Measurements from ENCODE around the gene SREBF2. TPM values are rescaled to one million over a fixed set of nuclear protein-coding genes. Genes with fewer than 3 reads are reported as not detected.

Gene SREBF2
- total RNA-seq (2014; rRNA removed; shearing (Covaris generic)): 31.1 and 37.4 TPM in 2 replicates

DNA sequence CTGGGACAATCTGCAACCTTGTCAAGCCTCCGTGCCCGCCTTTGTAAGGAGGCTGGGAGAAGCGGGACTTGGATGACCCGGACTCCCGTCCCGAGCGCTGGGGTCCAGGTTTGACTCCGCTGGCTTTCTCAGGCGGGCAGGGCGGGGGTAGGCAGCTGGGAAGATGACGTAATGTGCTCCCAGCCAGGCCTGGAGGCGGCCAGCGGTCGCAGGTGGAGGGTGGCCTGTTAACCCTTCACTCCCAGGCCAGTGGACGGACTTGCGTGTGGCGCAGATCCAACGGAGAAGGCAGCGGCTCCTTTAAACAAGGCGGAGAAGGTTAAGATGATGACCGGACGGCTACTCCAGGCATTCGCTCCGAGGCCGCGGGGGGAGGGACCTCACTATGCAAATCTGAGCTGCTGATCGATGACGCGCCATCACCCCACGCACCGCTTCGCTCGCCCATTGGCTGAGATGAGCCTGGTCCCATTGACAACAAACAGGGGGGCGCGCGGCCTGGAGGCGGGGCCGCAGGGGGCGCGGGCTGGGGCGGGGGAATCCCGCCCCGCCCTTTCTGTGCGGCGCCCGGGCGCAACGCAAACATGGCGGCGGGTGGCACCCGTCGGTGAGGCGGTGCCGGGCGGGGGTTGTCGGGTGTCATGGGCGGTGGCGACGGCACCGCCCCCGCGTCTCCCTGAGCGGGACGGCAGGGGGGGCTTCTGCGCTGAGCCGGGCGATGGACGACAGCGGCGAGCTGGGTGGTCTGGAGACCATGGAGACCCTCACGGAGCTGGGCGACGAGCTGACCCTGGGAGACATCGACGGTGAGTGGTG is at the start of gene SREBF2:
TSS of gene SREBF2 (plus strand) at position 553 of the 816 bp plus-strand sequence. CDS start at position 719, 166 bp downstream.
- DNase-seq (ENCODE audit: low spot score): peak; percentile 99
- in situ Hi-C loops (cut with HindIII; ENCODE audit: low sequenced_read_pairs): no loop called here

DNA sequence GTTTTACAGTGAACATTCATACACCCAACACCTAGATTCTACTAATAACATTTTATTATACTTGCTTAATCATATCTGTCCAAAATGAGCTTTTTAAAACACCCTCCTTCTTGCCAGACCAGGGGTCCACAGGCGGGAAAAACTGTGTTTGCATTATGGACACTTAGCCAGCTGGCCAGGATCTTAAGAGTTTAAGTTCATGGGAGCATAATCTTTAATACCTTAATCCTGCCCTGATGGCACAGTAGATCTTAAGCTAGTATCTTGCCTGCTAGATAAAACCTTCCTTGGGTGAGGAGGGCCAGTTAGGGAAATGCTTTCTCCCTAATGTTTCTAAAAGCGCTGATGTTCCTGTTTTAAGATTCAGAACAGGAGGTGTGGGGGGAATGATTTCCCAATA is 45.6 kb upstream of the SREBF2 start:
- in situ Hi-C loops (cut with HindIII; ENCODE audit: low sequenced_read_pairs): no loop called here
- no peak for DNase-seq (ENCODE audit: low spot score)

DNA sequence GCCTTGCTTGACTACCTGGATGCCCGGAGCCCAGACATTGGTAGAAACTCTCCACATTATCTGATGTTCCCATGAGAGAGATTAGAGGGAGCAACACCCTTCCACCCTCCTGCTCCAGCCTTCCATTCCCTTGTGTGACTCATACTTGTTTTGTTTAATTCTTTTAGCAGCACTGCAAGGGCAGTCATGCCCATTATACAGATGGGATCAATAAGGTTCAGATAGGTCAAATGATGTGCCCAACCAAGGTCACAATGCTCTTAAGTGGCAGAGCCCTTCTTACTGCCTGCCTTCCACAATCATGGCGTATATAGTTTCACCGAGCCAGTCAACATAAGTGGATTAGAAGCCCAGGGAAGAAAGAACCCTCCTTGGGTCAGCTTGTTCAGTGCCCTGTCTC is 39.0 kb upstream of the SREBF2 start:
- no peak for DNase-seq (ENCODE audit: low spot score)
- in situ Hi-C loops (cut with HindIII; ENCODE audit: low sequenced_read_pairs): no loop called here

- in situ Hi-C loops (cut with HindIII; ENCODE audit: low sequenced_read_pairs): no loop called here
- DNase-seq (ENCODE audit: low spot score): no peak
These were observed 34.2 kb upstream of the SREBF2 start for GRCh38 chr22:41798736-41799135.

DNA sequence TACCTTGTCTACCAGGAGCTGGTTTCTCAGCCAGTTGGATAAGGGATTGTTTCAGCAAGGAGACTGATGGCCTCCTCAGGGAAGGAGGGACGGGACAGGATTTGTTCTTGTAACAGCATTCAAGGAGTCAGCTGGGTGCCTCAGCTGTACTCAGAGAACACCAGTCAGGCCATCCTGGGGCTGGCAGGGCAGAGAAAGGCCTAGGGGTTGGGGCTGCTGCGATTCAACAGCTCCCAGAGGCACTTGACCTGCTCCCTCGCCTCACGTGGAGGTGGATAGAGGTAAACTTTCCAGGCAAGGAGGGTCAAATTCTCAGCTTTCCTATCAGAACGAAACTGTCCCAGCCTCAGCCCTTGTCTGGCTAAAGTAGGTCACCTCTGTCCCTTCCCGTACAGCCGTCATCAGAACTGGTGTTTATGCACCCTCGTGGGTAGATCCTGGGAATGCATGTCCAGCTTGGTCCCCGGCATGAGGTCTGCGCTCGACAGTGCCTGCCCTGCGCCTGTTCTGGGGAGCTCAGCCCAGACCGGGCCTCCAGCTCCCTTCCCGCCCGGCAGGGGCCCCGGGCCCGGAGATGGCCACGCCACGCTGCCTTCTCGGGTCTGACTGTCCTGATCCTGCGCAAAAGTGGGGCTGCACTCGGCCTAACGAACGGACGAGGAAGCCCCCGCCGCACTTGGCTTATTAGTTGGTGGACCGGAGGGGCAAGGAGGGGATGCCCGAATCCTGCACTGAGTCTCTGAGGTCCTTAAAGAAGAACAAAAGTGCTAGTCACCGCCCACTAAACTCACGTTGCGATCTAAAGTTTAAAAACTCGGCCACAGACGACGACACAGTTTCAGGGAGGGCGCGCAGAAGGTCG is 33.2 kb upstream of the SREBF2 start:
- DNase-seq (ENCODE audit: low spot score): peak; percentile 78
- in situ Hi-C loops (cut with HindIII; ENCODE audit: low sequenced_read_pairs): no loop called here

- in situ Hi-C loops (cut with HindIII; ENCODE audit: low sequenced_read_pairs): no loop called here
- DNase-seq (ENCODE audit: low spot score): peak; percentile 94
These were observed 32.4 kb upstream of the SREBF2 start, which contains the start of gene CCDC134 for GRCh38 chr22:41800348-41801146. Gene CCDC134, plus strand, starts transcription at chr22:41800679. Its CDS starts 8,212 bp downstream, at chr22:41808891.

DNA sequence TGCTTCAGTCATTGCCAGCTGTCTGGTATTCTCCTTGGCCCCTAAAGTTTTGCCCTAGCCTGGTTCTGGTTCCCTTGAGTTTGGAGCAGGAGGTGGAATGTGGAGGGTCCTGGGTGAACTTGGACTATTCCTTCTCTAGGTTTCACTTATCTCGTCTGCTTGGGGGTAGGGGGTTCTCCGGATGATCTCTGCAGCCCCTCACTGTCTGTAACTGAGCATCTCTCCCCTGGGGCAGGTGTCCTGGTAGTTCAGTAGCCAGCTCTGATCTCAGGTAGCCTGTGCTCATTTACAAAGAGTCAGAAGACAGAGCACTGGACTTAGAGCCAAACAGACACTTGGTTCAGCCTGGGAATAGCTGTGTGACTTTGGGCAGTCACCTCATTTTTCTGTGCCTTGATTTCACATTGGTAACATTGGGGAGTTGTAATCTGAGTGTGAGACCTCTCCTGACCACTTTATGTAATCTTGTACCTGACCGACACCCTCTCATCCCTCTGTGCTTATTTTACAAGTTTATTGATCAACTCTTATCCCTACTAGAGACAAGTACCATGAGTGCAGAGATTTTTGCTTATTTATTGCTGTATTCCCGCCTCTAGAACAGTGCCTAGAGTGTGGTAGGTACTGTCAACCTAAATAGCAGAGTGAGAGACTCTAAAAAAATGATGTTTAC is 31.6 kb upstream of the SREBF2 start:
- in situ Hi-C loops (cut with HindIII; ENCODE audit: low sequenced_read_pairs): no loop called here
- peak; percentile 47 for DNase-seq (ENCODE audit: low spot score)

- in situ Hi-C loops (cut with HindIII; ENCODE audit: low sequenced_read_pairs): no loop called here
- DNase-seq (ENCODE audit: low spot score): no peak
These were observed 31.0 kb upstream of the SREBF2 start for GRCh38 chr22:41801886-41802285.

- no peak for DNase-seq (ENCODE audit: low spot score)
- in situ Hi-C loops (cut with HindIII; ENCODE audit: low sequenced_read_pairs): no loop called here
These were observed 27.3 kb upstream of the SREBF2 start for GRCh38 chr22:41805639-41806038.

DNA sequence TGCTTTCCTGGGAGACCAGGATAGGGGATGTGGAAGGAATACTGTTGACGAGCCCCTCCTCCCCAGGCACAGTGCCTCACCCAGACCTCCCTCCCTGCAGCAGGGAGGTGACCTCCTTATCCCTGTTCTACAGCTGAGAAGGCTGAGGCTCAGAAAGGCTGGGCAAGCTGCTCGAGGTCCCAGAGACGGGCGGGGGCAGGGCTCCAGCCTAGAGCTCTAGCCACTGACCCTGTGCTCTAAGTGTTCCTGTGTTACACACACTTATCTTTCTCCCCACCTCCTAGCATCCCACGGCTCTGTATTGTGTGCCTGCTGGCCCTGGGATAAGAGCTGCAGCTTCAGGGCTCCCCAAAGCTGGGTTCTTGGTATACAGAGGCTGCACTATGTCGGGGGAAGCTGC is 24.5 kb upstream of the SREBF2 start:
- no peak for DNase-seq (ENCODE audit: low spot score)
- in situ Hi-C loops (cut with HindIII; ENCODE audit: low sequenced_read_pairs): no loop called here

DNA sequence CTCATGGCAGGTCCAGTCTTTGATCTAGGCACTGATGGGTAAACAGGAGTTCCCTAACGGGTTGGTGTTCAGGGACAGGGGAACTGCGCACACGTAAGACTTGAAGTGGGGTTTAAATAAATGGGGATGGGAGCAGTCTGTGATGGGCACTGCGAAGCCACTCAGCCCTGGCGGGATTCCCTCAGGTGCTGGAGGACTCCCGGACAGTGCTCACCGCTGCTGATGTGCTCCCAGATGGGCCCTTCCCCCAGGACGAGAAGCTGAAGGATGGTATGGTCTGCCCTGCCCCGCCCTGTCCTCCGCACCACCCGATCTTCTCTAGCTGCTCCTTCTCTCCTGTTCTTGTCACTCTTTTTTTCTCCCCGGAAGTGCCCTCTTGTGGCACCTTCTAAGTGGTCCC is 22.9 kb upstream of the SREBF2 start:
- in situ Hi-C loops (cut with HindIII; ENCODE audit: low sequenced_read_pairs): no loop called here
- DNase-seq (ENCODE audit: low spot score): no peak

- in situ Hi-C loops (cut with HindIII; ENCODE audit: low sequenced_read_pairs): no loop called here
These were observed 19.9 kb upstream of the SREBF2 start for GRCh38 chr22:41812805-41813545.

DNA sequence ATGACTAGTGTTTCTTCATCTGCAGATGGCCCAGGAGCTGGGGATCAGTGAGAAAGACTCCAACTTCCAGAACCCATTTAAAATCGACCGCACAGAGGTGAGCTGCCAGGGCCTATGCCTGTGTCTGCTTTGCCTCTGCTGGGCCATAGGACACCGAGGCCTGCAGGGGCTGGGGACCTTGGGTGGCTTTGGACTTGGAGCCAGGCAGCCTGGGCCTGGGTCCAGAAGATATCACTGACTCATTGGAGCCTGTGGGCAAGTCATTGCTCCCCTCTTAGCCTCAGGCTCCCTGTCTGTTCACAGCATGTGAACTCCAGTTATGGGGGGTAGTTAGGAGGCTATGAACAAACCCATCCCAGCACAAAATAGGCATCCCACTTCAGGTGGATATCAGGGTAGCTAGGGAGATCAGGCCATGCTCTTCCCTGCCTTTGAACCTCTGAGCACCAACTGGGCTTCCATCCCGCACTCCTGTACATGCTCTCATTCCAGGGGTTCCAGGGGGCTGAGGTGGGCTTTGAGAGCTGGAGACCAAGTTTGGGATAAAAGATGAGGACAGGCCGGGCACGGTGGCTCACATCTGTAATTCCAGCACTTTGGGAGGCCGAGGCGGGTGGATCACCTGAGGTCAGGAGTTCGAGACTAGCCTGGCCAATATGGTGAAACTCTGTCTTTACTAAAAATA is 19.0 kb upstream of the SREBF2 start:
- in situ Hi-C loops (cut with HindIII; ENCODE audit: low sequenced_read_pairs): no loop called here
- DNase-seq (ENCODE audit: low spot score): no peak

More at GRCh38 chr22:41812805-41813545, 19.9 kb upstream of the SREBF2 start:
- DNase-seq (ENCODE audit: low spot score): no peak

DNA sequence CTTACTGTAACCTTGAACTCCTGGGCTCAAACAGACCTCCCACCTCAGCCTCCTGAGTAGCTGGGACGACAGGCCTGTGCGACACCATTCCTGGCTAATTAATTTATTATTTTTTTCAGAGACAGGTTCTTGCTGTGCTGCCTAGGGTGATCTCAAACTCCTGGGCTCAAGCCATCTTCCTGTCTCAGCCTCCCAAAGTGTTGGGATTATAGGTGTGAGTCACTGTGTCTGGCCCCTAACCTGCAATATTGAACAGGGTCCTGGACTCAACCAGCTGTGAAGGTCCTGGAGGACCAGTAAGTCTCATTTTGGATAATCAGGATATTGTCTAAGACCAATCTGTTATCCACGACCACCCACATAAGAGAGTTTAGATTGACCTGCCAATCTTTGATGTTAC is 17.2 kb upstream of the SREBF2 start:
- in situ Hi-C loops (cut with HindIII; ENCODE audit: low sequenced_read_pairs): no loop called here
- no peak for DNase-seq (ENCODE audit: low spot score)

DNA sequence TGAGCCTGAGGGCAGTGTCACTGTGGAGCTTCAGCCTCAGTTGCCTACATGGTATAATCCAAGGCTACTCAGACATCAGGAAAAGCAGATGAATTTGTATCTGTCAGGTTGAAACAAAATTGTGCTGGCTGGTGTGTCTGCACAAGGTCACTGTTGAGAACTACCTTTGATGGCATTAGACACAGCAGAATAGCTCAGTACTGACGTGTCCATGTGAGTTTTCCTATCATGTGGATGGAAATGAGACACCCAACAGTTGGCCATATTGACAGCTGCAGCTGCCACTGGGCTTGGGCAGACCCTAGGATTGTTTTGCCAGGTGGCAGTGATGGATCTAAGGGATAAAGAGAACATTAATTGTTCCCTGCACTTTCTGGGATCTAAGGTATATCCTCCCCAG is 16.7 kb upstream of the SREBF2 start:
- in situ Hi-C loops (cut with HindIII; ENCODE audit: low sequenced_read_pairs): no loop called here
- DNase-seq (ENCODE audit: low spot score): no peak

GRCh38 chr22:41816871-41817270 is 16.0 kb upstream of the SREBF2 start:
- in situ Hi-C loops (cut with HindIII; ENCODE audit: low sequenced_read_pairs): no loop called here
- no peak for DNase-seq (ENCODE audit: low spot score)

DNA sequence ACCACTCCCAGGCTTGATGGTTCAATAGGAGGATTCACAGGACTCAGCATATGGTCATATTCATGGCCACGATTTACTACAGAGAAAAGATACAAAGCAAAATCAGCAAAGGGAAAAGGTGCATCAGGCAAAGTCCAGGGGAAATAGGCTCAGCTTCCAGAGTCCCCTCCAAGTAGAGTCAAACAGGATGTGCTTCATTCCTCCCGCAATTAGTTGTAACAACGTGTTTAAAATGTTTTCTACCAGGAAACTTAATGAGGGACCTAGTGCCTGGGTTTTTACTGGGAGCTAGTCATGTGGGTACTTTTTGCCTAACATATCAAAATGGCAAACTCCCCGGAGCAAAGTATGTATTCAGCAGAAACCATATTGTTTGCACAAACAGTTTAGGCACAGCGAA is 14.9 kb upstream of the SREBF2 start:
- in situ Hi-C loops (cut with HindIII; ENCODE audit: low sequenced_read_pairs): no loop called here
- DNase-seq (ENCODE audit: low spot score): no peak

DNA sequence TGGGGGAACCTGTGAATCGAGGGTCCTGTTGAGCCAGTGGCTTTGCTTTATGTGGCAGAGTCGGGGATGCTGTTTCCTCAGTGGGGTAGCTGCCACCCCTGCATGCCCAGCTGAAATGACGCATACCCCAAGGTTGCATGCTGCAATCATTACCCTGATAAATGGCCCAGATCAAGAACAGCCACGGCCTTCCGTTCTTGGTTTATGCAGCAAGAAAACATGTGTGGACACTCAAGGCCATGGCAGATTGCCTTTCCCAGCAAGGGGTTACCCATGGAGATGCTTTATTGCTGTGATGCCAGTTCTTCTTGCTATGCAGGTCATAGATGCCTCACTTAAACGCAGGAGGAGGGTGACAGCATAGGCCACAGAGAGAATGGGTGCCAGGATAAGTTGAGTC is 14.3 kb upstream of the SREBF2 start:
- in situ Hi-C loops (cut with HindIII; ENCODE audit: low sequenced_read_pairs): no loop called here
- no peak for DNase-seq (ENCODE audit: low spot score)
